H9 (cell line): ENCODE measurements around the gene NEDD4L. TPM values are rescaled to one million over a fixed set of nuclear protein-coding genes. Genes with fewer than 3 reads are reported as not detected.

Experiments
- DNase-seq: peaks from one replicate; pipeline ENCODE4 v3.0.0-alpha.2; 2017
- H2AFZ ChIP-seq: one replicate; pipeline ENCODE4 v1.6.1; 2013; ENCODE audit warnings: mild to moderate bottlenecking, low read length, control low read depth, moderate library complexity
- H2AK5ac ChIP-seq: 2 replicates; pipeline ENCODE4 v1.6.1; 2013; ENCODE audit warnings: low read length, control low read depth, mixed read lengths; ENCODE audit not compliant: insufficient read length
- H2BK120ac ChIP-seq: one replicate; pipeline ENCODE4 v1.6.1; 2013; ENCODE audit warnings: low read depth, mild to moderate bottlenecking, low read length, control low read depth, inconsistent platforms; ENCODE audit not compliant: poor library complexity, severe bottlenecking
- H2BK12ac ChIP-seq: 2 replicates; pipeline ENCODE4 v1.6.1; 2013; ENCODE audit warnings: low read length, control low read depth, mixed read lengths, low read depth; ENCODE audit not compliant: insufficient read length
- H2BK15ac ChIP-seq: 2 replicates; pipeline ENCODE4 v1.6.1; 2013; ENCODE audit warnings: low read depth, low read length, control low read depth
- H2BK20ac ChIP-seq: one replicate; pipeline ENCODE4 v1.6.1; 2013; ENCODE audit warnings: low read depth, mild to moderate bottlenecking, low read length, control low read depth, inconsistent platforms; ENCODE audit not compliant: poor library complexity, severe bottlenecking
- H2BK5ac ChIP-seq: 2 replicates; pipeline ENCODE4 v1.6.1; 2013; ENCODE audit warnings: low read length, control low read depth, mixed read lengths; ENCODE audit not compliant: insufficient read length
- H3K14ac ChIP-seq: 2 replicates; pipeline ENCODE4 v1.6.1; 2013; ENCODE audit warnings: low read length, control low read depth; ENCODE audit not compliant: insufficient read depth
- H3K18ac ChIP-seq: 2 replicates; pipeline ENCODE4 v1.6.1; 2013; ENCODE audit warnings: low read depth, mild to moderate bottlenecking, mixed read lengths, low read length, control low read depth; ENCODE audit not compliant: insufficient read length
- H3K23ac ChIP-seq: 2 replicates; pipeline ENCODE4 v1.6.1; 2013; ENCODE audit warnings: low read length, control low read depth, mixed read lengths, low read depth; ENCODE audit not compliant: insufficient read length
- H3K23me2 ChIP-seq: 2 replicates; pipeline ENCODE4 v1.6.1; 2013; ENCODE audit warnings: low read depth, mild to moderate bottlenecking, mixed read lengths, low read length, control low read depth; ENCODE audit not compliant: insufficient read length, poor library complexity, severe bottlenecking
- H3K27ac ChIP-seq: 2 replicates; pipeline ENCODE4 v1.5.1; 2013; ENCODE audit warnings: low read length, control low read depth, mixed read lengths, low read depth; ENCODE audit not compliant: insufficient read length
- H3K27me3 ChIP-seq: 2 replicates; pipeline ENCODE4 v1.6.1; 2013; ENCODE audit warnings: low read length, control low read depth, inconsistent platforms; ENCODE audit not compliant: insufficient read depth
- H3K4ac ChIP-seq: 2 replicates; pipeline ENCODE4 v1.6.1; 2013; ENCODE audit warnings: low read depth, mild to moderate bottlenecking, control low read depth, inconsistent platforms, low read length, moderate library complexity
- H3K4me1 ChIP-seq: 2 replicates; pipeline ENCODE4 v1.6.1; 2013; ENCODE audit warnings: low read length, control low read depth, inconsistent platforms; ENCODE audit not compliant: insufficient read depth
- H3K4me2 ChIP-seq: 2 replicates; pipeline ENCODE4 v1.6.1; 2013; ENCODE audit warnings: low read length, control low read depth, mixed read lengths; ENCODE audit not compliant: insufficient read length, insufficient read depth
- H3K56ac ChIP-seq: 2 replicates; pipeline ENCODE4 v1.6.1; 2013; ENCODE audit warnings: low read depth, mild to moderate bottlenecking, mixed read lengths, low read length, control low read depth; ENCODE audit not compliant: insufficient read length
- H3K79me1 ChIP-seq: 2 replicates; pipeline ENCODE4 v1.6.1; 2013; ENCODE audit warnings: low read depth, mild to moderate bottlenecking, moderate library complexity, low read length, control low read depth, inconsistent platforms; ENCODE audit not compliant: insufficient read depth, poor library complexity, severe bottlenecking
- H3K79me2 ChIP-seq: 2 replicates; pipeline ENCODE4 v1.6.1; 2013; ENCODE audit warnings: low read length, control low read depth, inconsistent platforms; ENCODE audit not compliant: insufficient read depth
- H3K9ac ChIP-seq: 2 replicates; pipeline ENCODE4 v1.6.1; 2013; ENCODE audit warnings: low read length, control low read depth, mixed read lengths; ENCODE audit not compliant: insufficient read length; ENCODE audit errors: extremely low read depth
- H3K9me3 ChIP-seq: one replicate; pipeline ENCODE4 v1.6.1; 2013; ENCODE audit warnings: low read depth, low read length, inconsistent platforms; ENCODE audit not compliant: control insufficient read depth
- H3T11ph ChIP-seq: one replicate; pipeline ENCODE4 v1.6.1; 2013; ENCODE audit warnings: mild to moderate bottlenecking, low read length, control low read depth, inconsistent platforms
- H4K20me1 ChIP-seq: one replicate; pipeline ENCODE4 v1.6.1; 2013; ENCODE audit not compliant: control insufficient read depth, insufficient read length, insufficient read depth
- H4K5ac ChIP-seq: 2 replicates; pipeline ENCODE4 v1.6.1; 2013; ENCODE audit warnings: low read depth, mild to moderate bottlenecking, mixed read lengths, low read length, control low read depth; ENCODE audit not compliant: insufficient read length
- H4K8ac ChIP-seq: replicated peaks from 2 replicates; pipeline ENCODE4 v1.6.1; 2013; ENCODE audit warnings: low read length, control low read depth, mixed read lengths, low read depth; ENCODE audit not compliant: insufficient read length
- H4K91ac ChIP-seq: 2 replicates; pipeline ENCODE4 v1.6.1; 2013; ENCODE audit warnings: low read depth, mild to moderate bottlenecking, moderate library complexity, mixed read lengths, low read length, control low read depth; ENCODE audit not compliant: insufficient read length
- H3K27ac Mint-ChIP-seq, 3 experiments: 2 replicates in 2 of 3; 3 replicates in 1 of 3; pipeline ENCODE4 v1.8.0; 2020 to 2021; ENCODE audit warnings: mixed read lengths in 3 of 3, mild to moderate bottlenecking in 1 of 3, moderate library complexity in 1 of 3
- H3K27me3 Mint-ChIP-seq: 2 replicates; pipeline ENCODE4 v1.8.0; 2021; ENCODE audit warnings: low read depth, mild to moderate bottlenecking, moderate library complexity, mixed read lengths
- H3K36me3 Mint-ChIP-seq, 3 experiments: 2 replicates in 2 of 3; 3 replicates in 1 of 3; pipeline ENCODE4 v1.8.0; 2020 to 2021; ENCODE audit warnings: low read depth in 3 of 3, mixed read lengths in 3 of 3; ENCODE audit not compliant: insufficient read depth in 1 of 3
- H3K4me1 Mint-ChIP-seq, 2 experiments: 2 replicates each; pipeline ENCODE4 v1.8.0; 2020; ENCODE audit warnings: mixed read lengths in 2 of 2
- H3K4me3 Mint-ChIP-seq, 2 experiments: 2 replicates in 1 of 2; 3 replicates in 1 of 2; pipeline ENCODE4 v1.8.0; 2020 to 2021; ENCODE audit warnings: mild to moderate bottlenecking in 2 of 2, mixed read lengths in 2 of 2, moderate library complexity in 1 of 2
- H3K9me3 Mint-ChIP-seq, 2 experiments: 2 replicates in 1 of 2; 3 replicates in 1 of 2; pipeline ENCODE4 v1.8.0; 2020; ENCODE audit warnings: mild to moderate bottlenecking in 2 of 2, mixed read lengths in 2 of 2, moderate library complexity in 1 of 2
- WGBS: extraction: QIAGEN DNeasy Blood & Tissue Kit; methylation state at CpG from one replicate; pipeline ENCODE4 v1.1.7; 2013; ENCODE audit warnings: missing lambda C conversion rate, low lambda C conversion rate, mixed read lengths; ENCODE audit not compliant: insufficient read length; ENCODE audit errors: extremely low coverage; 5-methylcytosine and 5-hydroxymethylcytosine counted together
- total RNA-seq: library from RNA; stranded (reverse); gene quantifications from 2 replicates; pipeline ENCODE4 v1.2.1, GENCODE V29; 2021
- TF ChIP-seq, protein P1 (sequence below): fragments of 200-600 bp; sonication (generic); conservative IDR thresholded peaks from 3 replicates; pipeline ENCODE4 v1.8.0; 2021; ENCODE audit warnings: antibody characterized with exemption, mild to moderate bottlenecking

The NEDD4L gene
- total RNA-seq, 1 experiment from 2014 or later, result 76.3 TPM

DNA sequence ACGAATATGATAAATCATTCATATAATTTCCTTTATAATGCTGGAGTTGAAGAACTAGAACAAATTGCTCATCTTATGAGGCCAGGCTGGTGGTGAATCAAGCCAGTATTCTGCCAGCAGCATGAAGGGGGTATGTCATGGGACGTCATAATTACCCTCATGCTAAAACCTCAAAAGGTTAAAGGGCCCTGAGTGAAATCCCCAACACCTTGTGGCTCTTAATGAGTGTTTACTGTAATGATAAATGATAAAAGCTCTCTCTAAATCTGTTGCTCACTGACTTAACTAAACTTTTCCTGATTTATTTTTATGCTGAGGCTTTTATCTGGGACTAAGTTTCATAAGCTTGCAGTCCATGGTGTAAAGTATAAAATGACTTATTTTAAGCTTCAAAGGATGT lies 18.3 kb upstream of the NEDD4L start:
- Histone ChIP-seq H2BK15ac (no peak overlapping the region), H3K23me2 (no peaks in the 10 kb centered on the region), H3T11ph (peak overlapping the region; percentile 45), H3K4me1 (peaks cover 3% of the 10 kb centered on the region; the same call in 1 of the 2 replicates), H3K56ac (no peak overlapping the region), H4K20me1 (no peaks in the 10 kb centered on the region), H3K9me3 (no peaks in the 10 kb centered on the region), H3K4ac (no peak overlapping the region), H2BK20ac (no peak overlapping the region), H3K9ac (no peak overlapping the region), H2AFZ (no peak overlapping the region), H2BK12ac (no peak overlapping the region), H2AK5ac (no peak overlapping the region), H3K23ac (no peak overlapping the region), H4K8ac (no peak overlapping the region), H3K4me2 (no peak overlapping the region), H2BK5ac (no peak overlapping the region), H3K27ac (no peak overlapping the region), H3K79me2 (no peaks in the 10 kb centered on the region), H4K91ac (no peak overlapping the region), H3K18ac (no peak overlapping the region), H3K14ac (no peak overlapping the region), H3K27me3 (no peaks in the 10 kb centered on the region), H4K5ac (no peak overlapping the region), H3K79me1 (no peaks in the 10 kb centered on the region), H2BK120ac (no peak overlapping the region)
- no CpG with 5 or more reads among the region's 2 CpGs for WGBS
- Mint-ChIP-seq H3K27me3 (peaks cover 2% of the 10 kb centered on the region; the same call in 1 of the 2 replicates), H3K9me3 (no peaks in the 10 kb centered on the region), H3K36me3 (no peaks in the 10 kb centered on the region), H3K4me3 (no peak overlapping the region), H3K27ac (no peak overlapping the region; a peak in 1 of 7 replicates), H3K4me1 (peaks cover 21 to 26% of the 10 kb centered on the region in 2 experiments)
- TF ChIP-seq, protein P1, sequence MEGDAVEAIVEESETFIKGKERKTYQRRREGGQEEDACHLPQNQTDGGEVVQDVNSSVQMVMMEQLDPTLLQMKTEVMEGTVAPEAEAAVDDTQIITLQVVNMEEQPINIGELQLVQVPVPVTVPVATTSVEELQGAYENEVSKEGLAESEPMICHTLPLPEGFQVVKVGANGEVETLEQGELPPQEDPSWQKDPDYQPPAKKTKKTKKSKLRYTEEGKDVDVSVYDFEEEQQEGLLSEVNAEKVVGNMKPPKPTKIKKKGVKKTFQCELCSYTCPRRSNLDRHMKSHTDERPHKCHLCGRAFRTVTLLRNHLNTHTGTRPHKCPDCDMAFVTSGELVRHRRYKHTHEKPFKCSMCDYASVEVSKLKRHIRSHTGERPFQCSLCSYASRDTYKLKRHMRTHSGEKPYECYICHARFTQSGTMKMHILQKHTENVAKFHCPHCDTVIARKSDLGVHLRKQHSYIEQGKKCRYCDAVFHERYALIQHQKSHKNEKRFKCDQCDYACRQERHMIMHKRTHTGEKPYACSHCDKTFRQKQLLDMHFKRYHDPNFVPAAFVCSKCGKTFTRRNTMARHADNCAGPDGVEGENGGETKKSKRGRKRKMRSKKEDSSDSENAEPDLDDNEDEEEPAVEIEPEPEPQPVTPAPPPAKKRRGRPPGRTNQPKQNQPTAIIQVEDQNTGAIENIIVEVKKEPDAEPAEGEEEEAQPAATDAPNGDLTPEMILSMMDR, result no peak
- no peak for DNase-seq
